ENCODE results near the gene CSNK2A1. TPM values are rescaled to one million over a fixed set of nuclear protein-coding genes. Genes with fewer than 3 reads are reported as not detected.
"Not testable (repeated sequence)": the region's sequence is repeated elsewhere in the genome, so short reads cannot be mapped to it uniquely, and the experiment has no call there.

CSNK2A1 gene
- 100 to 1,000 TPM; 111 to 124 TPM for total RNA-seq

DNA sequence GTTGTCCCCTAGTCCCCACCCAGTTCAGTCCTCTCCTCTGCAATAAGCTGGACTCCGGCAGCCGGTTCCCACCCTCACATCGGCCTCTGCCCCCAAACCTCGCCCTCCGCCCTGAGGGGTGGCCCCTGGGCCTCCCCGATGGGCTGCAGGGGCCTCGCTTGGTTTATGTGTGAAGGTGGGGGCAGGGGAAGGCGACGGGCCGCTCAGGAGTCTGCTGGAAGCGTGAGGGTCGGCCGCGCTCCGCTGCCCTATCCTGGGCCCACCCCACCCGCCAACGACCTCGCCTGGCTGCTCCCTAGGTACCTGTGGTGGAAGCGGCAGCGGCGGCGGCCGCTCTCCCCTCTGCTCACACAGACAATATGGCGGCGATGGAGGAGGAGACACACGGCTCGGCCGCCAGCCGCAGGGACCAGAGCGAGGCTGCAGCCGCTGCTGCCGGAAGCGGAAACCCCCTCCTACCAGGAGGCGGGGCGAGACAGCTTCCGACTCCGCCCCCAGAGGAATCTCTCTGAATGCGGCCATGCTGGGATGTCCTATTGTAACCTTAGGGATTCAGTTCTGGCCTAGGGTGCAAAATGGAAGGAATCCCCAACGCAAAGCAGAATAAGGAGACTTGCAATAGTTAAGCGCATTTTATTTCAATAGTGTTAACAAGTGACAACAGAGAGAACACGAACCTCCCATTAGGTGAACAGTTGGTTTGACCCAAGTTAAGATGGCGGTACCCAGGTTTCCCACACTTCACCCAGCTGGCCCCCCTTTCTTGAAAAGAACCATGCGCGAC lies at the start of gene CSNK2A1:
Gene CSNK2A1, minus strand, starts transcription at position 422 of the 784 bp plus-strand sequence. CDS start 35,239 bp downstream, outside the sequence.
- Mint-ChIP-seq H3K4me1 (peaks cover 42% of the 10 kb centered on the region), H3K4me3 (peak within 1 kb of the TSS; percentile 84), H3K9me3 (ENCODE audit: low read depth) (peaks cover 8% of the 10 kb centered on the region), H3K36me3 (peaks cover 43% of the 10 kb centered on the region), H3K27ac (peak within 1 kb of the TSS; percentile 94), H3K27me3 (peaks cover 4% of the 10 kb centered on the region)
- DNase-seq (peak; percentile 97), ATAC-seq (peak; percentile 99)
- CTCF ChIA-PET: interaction anchor here (0.8 to 2.2 kb wide), 10 partner anchors 11 to 217 kb away, joined by 3 to 14 read pairs (median 4); no protein-coding TSS in a partner anchor

DNA sequence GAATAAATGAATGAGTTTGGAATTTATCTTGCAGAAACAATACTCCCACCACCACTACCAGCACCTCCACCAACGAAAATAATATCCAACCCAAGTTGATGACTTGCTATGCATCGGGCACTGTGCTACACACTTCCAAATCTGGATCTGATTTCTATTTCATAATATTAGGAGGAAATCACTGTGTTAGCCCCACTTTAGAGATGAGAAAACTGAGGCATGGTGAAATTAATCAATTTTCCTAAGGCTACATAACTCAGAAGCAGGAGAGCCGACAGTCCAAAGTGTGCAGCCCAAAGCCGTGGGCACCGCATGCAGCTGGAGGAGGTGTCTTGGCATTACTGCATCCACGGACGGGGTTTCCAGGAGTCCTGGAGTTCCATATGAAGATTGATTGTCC lies 48.9 kb upstream of the CSNK2A1 start:
- peaks cover 3% of the 10 kb centered on the region for H3K4me1 Mint-ChIP-seq
- no peak for DNase-seq
- H3K27ac Mint-ChIP-seq: no peak overlapping the region
- H3K9me3 Mint-ChIP-seq (ENCODE audit: low read depth): no peaks in the 10 kb centered on the region
- ATAC-seq: no peak
- no peaks in the 10 kb centered on the region for H3K36me3 Mint-ChIP-seq
- CTCF ChIA-PET: no interaction called here
- H3K27me3 Mint-ChIP-seq: peaks cover 23% of the 10 kb centered on the region
- no peak overlapping the region for H3K4me3 Mint-ChIP-seq

DNA sequence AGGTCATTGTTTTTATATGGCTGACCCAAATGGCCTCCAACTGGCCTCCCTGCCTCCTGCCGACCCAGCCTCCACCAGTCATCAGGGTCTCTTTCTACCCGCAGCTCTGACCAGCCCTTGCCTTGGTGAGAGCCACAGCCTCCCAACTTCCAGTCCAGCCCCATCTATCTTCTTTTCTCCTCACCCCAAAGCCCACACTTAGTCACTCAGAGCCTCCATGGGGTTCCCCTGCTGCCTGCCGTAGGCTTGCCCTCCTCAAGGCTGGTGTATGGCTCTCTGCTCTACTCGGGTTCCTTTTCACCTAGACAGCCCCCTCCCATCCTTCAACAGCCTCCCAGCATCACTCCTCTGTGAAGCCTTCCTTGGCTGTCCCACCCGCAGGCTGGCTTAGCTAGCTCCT lies 48.4 kb upstream of the CSNK2A1 start:
- no peak for DNase-seq
- peaks cover 24% of the 10 kb centered on the region for H3K27me3 Mint-ChIP-seq
- no peaks in the 10 kb centered on the region for H3K36me3 Mint-ChIP-seq
- H3K27ac Mint-ChIP-seq: no peak overlapping the region
- no peak for ATAC-seq
- CTCF ChIA-PET: no interaction called here
- no peaks in the 10 kb centered on the region for H3K9me3 Mint-ChIP-seq (ENCODE audit: low read depth)
- no peak overlapping the region for H3K4me3 Mint-ChIP-seq
- H3K4me1 Mint-ChIP-seq: peaks cover 3% of the 10 kb centered on the region

DNA sequence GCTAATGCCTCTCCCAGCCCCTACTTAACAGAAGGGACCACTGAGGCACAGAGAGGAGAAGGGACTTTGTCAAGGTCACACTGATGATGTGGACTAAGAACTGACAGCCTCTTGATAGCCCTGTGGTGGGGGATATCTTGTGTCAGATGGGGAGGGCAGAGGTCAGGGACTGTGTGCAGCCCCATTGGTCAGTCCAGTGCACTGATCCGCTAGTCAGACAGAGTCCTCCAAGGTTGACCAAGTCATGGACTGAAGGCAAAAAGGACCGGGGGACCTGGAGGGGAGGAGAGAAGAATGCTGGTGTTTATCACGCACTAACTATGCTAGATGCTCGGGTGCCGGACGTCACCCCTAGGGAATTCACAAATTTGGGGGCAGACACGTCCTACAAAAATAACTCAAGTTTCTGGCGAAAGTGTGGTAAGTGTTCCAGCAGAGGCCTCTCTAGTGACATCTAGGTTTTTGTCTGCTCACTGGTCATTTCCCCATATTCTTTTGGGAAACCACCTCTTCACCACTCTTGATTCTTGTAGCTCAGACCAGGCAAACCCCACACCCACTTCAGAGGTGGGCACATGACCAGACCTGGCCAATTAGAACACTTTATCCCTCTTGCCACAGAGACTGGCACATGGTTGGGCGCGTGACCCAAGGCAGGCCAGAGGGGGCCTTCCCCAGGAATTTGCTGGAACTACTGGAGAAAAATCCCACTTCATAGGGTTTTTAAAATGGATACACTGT lies 45.5 kb upstream of the CSNK2A1 start:
- peaks cover 26% of the 10 kb centered on the region for H3K27me3 Mint-ChIP-seq
- ATAC-seq (no peak), DNase-seq (no peak)
- CTCF ChIA-PET: no interaction called here
- H3K4me3 Mint-ChIP-seq: no peak overlapping the region
- no peaks in the 10 kb centered on the region for H3K36me3 Mint-ChIP-seq
- H3K9me3 Mint-ChIP-seq (ENCODE audit: low read depth): no peaks in the 10 kb centered on the region
- peaks cover 3% of the 10 kb centered on the region for H3K4me1 Mint-ChIP-seq
- no peak overlapping the region for H3K27ac Mint-ChIP-seq

DNA sequence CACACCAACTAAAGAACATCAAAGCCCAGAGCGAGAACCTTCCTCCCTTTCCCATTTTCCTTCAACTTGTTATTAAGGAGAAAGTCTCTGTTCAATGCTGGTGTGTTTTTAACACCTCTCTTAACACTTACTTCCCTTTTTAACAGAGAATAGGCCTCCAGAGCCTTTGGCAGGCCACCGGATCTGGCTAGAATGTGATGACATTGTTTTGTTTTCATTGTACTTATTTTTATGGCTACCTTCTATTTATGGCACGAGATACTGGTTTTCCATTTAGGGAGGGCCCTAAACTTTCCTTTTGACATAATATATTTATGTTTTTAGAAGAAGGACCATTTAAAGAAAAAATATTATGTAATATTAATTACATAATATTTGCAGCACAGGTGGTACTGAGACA lies 44.9 kb upstream of the CSNK2A1 start:
- H3K27me3 Mint-ChIP-seq: peaks cover 25% of the 10 kb centered on the region
- DNase-seq: no peak
- peaks cover 3% of the 10 kb centered on the region for H3K4me1 Mint-ChIP-seq
- H3K4me3 Mint-ChIP-seq: no peak overlapping the region
- no peaks in the 10 kb centered on the region for H3K9me3 Mint-ChIP-seq (ENCODE audit: low read depth)
- no peak for ATAC-seq
- H3K27ac Mint-ChIP-seq: no peak overlapping the region
- H3K36me3 Mint-ChIP-seq: no peaks in the 10 kb centered on the region
- CTCF ChIA-PET: interaction anchor here (1.2 kb wide), 1 partner anchor 57 kb away, joined by 5 read pairs; no protein-coding TSS in a partner anchor

DNA sequence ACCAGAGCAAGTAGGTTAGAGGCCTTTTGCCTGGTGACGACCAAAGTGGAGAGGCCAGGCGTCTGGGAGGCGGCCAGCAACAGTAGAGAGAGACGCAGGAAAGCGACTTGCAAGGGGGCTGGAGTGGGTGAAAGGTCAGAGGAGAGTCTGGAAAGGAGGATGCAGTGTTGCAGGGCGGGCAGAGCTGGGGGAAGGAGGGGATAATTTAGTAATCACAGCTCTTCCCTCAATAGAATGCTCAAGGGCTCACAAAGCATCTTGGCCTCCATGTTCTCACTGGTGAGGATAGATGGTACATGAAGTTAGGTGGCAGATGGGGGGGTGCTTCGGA lies 41.3 kb upstream of the CSNK2A1 start:
- peaks cover 17% of the 10 kb centered on the region for H3K27me3 Mint-ChIP-seq
- DNase-seq (no peak), ATAC-seq (no peak)
- H3K27ac Mint-ChIP-seq: no peak overlapping the region
- H3K4me1 Mint-ChIP-seq: no peaks in the 10 kb centered on the region
- no peaks in the 10 kb centered on the region for H3K36me3 Mint-ChIP-seq
- CTCF ChIA-PET: interaction anchor here (1.4 kb wide), 1 partner anchor 61 kb away, joined by 6 read pairs; no protein-coding TSS in a partner anchor
- H3K4me3 Mint-ChIP-seq: no peak overlapping the region
- no peaks in the 10 kb centered on the region for H3K9me3 Mint-ChIP-seq (ENCODE audit: low read depth)

DNA sequence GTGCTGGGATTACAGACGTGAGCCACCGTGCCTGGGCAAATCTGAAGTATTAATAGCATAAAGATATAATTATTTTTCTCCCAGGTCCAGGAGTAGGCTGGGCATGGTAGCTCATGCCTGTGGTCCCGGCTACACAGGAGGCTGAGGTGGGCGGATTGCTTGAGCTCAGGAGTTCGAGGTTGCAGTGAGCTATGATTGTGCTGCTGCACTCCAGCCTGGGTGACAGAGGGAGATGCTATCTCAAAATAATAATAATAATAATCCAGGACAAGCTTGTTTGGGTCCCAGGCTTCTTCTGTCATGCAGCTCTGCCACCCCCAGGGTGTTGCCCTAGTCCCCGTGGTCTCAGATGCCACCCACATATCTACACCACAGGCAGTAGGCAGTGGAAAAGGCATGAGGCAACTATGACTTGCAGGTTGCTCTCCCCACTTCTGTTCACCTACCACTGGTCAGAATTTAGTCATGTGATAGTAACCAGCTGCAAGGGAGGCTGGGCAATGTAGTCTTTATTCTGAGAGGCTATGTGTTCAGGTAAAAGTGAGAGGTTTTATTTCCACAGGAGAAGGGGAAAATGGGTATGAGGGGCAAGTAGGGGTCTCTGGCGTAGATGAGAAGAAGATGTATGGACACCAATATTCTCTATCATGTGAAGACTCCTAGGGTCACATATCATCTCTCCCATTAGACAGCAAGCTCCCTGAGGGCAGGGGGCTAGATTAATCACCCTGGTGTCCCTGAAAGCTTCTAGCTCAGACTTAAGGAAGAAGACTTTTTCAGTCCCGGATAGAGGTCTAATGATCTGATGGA lies 40.8 kb upstream of the CSNK2A1 start:
- no peaks in the 10 kb centered on the region for H3K4me1 Mint-ChIP-seq
- DNase-seq: no peak

DNA sequence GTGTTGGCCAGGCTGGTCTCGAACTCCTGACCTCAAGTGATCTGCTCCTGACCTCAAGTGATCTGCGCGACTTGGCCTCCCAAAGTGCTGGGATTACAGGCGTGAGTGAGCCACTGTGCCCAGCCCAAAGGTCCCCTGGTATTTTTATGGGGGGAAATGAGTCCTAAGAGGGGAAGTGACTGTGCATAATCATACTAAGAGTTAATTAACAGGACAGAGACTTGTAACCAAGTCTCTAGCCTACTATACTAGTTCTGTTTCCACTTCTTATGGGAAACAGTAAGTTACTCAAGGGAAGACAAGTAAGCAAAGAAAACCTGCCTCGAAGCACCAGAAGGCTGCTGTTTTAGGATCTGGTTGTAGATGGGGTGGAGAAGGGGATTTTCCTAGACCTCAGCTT lies 38.6 kb upstream of the CSNK2A1 start:
- CTCF ChIA-PET: no interaction called here
- no peaks in the 10 kb centered on the region for H3K4me1 Mint-ChIP-seq
- no peak for DNase-seq
- peaks cover 12% of the 10 kb centered on the region for H3K27me3 Mint-ChIP-seq
- no peak for ATAC-seq
- H3K36me3 Mint-ChIP-seq: no peaks in the 10 kb centered on the region
- no peak overlapping the region for H3K27ac Mint-ChIP-seq
- no peaks in the 10 kb centered on the region for H3K9me3 Mint-ChIP-seq (ENCODE audit: low read depth)
- H3K4me3 Mint-ChIP-seq: no peak overlapping the region

More for the DNA sequence above, 40.8 kb upstream of the CSNK2A1 start:
- Mint-ChIP-seq H3K27me3 (peaks cover 15% of the 10 kb centered on the region), H3K9me3 (ENCODE audit: low read depth) (no peaks in the 10 kb centered on the region), H3K36me3 (no peaks in the 10 kb centered on the region), H3K4me3 (no peak overlapping the region), H3K27ac (no peak overlapping the region)
- ATAC-seq: peak; percentile 47
- CTCF ChIA-PET: interaction anchor here (1.4 kb wide), 1 partner anchor 61 kb away, joined by 6 read pairs; no protein-coding TSS in a partner anchor

DNA sequence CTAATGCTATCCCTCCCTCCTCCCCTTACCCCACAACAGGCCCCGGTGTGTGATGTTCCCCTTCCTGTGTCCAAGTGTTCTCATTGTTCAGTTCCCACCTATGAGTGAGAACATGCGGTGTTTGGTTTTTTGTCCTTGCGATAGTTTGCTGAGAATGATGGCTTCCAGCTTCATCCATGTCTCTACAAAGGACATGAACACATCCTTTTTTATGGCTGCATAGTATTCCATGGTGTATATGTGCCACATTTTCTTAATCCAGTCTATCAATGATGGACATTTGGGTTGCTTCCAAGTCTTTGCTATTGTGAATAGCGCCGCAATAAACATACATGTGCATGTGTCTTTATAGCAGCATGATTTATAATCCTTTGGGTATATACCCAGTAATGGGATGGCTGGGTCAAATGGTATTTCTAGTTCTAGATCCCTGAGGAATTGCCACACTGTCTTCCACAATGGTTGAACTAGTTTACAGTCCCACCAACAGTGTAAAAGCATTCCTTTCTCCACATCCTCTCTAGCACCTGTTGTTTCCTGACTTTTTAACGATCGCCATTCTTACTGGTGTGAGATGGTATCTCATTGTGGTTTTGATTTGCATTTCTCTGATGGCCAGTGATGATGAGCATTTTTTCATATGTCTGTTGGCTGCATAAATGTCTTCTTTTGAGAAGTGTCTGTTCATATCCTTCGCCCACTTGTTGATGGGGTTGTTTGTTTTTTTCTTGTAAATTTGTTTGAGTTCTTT lies 35.5 kb upstream of the CSNK2A1 start:
- ATAC-seq; H3K4me3 Mint-ChIP-seq; H3K36me3 Mint-ChIP-seq; H3K9me3 Mint-ChIP-seq (ENCODE audit: low read depth); H3K4me1 Mint-ChIP-seq; DNase-seq; H3K27ac Mint-ChIP-seq; CTCF ChIA-PET: not testable (repeated sequence)
- peaks cover 12% of the 10 kb centered on the region for H3K27me3 Mint-ChIP-seq

DNA sequence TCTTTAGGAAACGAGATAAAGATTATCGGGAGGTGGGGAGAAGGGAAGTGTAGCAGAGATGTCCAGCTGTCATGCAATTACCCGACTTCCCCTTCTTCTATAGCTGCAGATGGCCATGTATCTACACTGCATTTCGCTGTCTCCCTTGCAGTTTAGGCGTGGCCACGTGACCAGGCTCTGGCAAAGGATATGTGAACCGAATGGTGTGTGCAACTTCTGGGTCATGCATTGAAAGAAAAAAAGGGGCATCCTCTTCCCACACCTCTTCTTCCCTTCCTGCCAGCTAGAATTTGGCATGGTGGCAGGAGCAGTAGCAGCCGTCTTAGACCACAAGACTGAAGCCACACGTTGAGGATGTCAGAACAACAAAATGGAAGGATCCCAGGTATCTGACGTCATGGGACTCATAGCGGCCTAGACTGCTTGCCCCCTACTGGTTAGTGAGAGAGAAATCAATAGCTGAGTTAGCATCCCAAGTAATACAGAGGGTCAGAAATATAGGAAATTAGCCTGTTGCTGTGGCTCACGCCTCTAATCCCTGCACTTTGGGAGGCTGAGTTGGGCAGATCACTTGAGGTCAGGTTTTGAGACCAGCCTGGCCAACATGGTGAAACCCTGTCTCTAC lies 33.7 kb upstream of the CSNK2A1 start:
- no peaks in the 10 kb centered on the region for H3K9me3 Mint-ChIP-seq (ENCODE audit: low read depth)
- no peak overlapping the region for H3K4me3 Mint-ChIP-seq
- CTCF ChIA-PET: interaction anchor here (0.9 kb wide), 1 partner anchor 68 kb away, joined by 3 read pairs; no protein-coding TSS in a partner anchor
- ATAC-seq: no peak
- no peak overlapping the region for H3K27ac Mint-ChIP-seq
- no peak for DNase-seq
- peaks cover 23% of the 10 kb centered on the region for H3K27me3 Mint-ChIP-seq
- H3K4me1 Mint-ChIP-seq: no peaks in the 10 kb centered on the region
- H3K36me3 Mint-ChIP-seq: no peaks in the 10 kb centered on the region

DNA sequence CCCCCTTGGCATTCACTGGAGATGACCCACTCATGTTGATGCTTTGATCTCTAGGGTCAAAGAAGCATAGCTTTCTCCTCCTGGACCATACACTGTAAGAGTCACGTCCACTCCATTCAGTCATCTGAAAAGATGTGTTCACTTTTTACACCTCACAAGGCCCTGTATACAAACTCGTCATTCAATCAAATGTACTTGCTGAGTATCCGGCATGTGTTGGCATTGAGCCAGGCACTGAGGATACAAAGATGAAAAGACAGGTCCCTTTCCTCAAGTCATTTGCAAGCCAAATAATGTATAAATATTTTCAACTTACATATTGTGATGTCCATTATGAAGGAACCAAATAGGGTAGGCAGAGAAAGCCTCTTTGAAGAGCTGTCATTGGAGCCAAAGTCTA lies 32.6 kb upstream of the CSNK2A1 start:
- CTCF ChIA-PET: interaction anchor here (0.9 kb wide), 1 partner anchor 70 kb away, joined by 3 read pairs; no protein-coding TSS in a partner anchor
- DNase-seq: no peak
- no peaks in the 10 kb centered on the region for H3K36me3 Mint-ChIP-seq

DNA sequence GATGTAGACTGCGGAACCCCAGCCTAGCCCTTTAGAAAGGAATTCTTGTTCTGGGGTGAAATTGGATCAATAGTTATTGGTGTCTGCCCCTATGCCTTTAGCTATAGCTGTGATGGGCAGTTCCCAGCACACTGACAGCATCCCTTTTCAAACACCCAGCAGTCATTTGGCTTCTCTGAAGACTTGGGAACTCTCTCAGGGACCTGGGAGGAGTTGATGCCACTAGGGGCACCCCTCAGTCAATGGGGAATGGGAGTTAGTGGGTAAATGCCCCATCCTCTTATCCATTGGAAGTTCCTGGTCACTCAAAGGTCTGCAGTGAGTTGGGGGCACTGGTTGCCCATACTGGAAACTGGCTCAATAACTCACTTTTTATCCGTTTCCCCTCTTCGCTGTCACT lies 31.6 kb upstream of the CSNK2A1 start:
- DNase-seq (no peak), ATAC-seq (no peak)
- H3K4me3 Mint-ChIP-seq: no peak overlapping the region
- H3K4me1 Mint-ChIP-seq: no peaks in the 10 kb centered on the region
- H3K9me3 Mint-ChIP-seq (ENCODE audit: low read depth): no peaks in the 10 kb centered on the region
- H3K27ac Mint-ChIP-seq: no peak overlapping the region
- H3K36me3 Mint-ChIP-seq: no peaks in the 10 kb centered on the region
- H3K27me3 Mint-ChIP-seq: peaks cover 31% of the 10 kb centered on the region
- CTCF ChIA-PET: no interaction called here

More for the DNA sequence above, 32.6 kb upstream of the CSNK2A1 start:
- Mint-ChIP-seq H3K4me1 (no peaks in the 10 kb centered on the region), H3K27ac (no peak overlapping the region), H3K9me3 (ENCODE audit: low read depth) (no peaks in the 10 kb centered on the region), H3K4me3 (no peak overlapping the region), H3K27me3 (peaks cover 29% of the 10 kb centered on the region)
- no peak for ATAC-seq
